ENCODE data around the gene DOCK3.

DNA sequence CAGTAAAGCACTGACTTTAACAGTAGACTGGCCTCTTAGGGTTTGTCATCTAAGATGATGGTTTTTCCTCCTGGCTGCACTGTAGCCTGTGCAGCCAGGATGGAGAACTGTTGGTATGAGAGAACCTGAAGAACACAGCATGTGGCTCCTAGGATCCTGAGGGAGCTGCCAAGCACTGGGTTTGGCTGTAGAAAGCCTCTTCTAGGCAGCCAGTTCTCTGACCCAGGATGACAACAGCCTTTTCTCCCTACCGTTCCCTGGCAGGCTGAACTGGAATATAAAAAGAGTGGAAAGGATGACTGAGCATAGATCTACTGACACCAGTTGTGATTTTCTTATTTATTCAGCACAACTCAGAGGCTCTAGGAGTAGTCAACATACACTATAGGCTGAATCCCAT lies 676.0 kb downstream of the DOCK3 start:
- TF ChIP-seq, protein P1, sequence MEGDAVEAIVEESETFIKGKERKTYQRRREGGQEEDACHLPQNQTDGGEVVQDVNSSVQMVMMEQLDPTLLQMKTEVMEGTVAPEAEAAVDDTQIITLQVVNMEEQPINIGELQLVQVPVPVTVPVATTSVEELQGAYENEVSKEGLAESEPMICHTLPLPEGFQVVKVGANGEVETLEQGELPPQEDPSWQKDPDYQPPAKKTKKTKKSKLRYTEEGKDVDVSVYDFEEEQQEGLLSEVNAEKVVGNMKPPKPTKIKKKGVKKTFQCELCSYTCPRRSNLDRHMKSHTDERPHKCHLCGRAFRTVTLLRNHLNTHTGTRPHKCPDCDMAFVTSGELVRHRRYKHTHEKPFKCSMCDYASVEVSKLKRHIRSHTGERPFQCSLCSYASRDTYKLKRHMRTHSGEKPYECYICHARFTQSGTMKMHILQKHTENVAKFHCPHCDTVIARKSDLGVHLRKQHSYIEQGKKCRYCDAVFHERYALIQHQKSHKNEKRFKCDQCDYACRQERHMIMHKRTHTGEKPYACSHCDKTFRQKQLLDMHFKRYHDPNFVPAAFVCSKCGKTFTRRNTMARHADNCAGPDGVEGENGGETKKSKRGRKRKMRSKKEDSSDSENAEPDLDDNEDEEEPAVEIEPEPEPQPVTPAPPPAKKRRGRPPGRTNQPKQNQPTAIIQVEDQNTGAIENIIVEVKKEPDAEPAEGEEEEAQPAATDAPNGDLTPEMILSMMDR (IDR thresholded peaks at IDR 0.05) = no peak
- no peak for TF ChIP-seq POLR2AphosphoS5 (IDR thresholded peaks at IDR 0.05)

Data from gastroesophageal sphincter (tissue), 3 donors.